Measurements from ENCODE around the gene NPAS3. TPM values are rescaled to one million over a fixed set of nuclear protein-coding genes. Genes with fewer than 3 reads are reported as not detected.

NPAS3 gene
- total RNA-seq, 4 donors from 2014 or later: 0.13 to 1.1 (median 0.47) TPM; not detected in 1

GRCh38 chr14:33705490-33705889 is 766.8 kb downstream of the NPAS3 start:
- no peak for TF ChIP-seq POLR2A (IDR thresholded peaks at IDR 0.05)
- TF ChIP-seq, protein P1, sequence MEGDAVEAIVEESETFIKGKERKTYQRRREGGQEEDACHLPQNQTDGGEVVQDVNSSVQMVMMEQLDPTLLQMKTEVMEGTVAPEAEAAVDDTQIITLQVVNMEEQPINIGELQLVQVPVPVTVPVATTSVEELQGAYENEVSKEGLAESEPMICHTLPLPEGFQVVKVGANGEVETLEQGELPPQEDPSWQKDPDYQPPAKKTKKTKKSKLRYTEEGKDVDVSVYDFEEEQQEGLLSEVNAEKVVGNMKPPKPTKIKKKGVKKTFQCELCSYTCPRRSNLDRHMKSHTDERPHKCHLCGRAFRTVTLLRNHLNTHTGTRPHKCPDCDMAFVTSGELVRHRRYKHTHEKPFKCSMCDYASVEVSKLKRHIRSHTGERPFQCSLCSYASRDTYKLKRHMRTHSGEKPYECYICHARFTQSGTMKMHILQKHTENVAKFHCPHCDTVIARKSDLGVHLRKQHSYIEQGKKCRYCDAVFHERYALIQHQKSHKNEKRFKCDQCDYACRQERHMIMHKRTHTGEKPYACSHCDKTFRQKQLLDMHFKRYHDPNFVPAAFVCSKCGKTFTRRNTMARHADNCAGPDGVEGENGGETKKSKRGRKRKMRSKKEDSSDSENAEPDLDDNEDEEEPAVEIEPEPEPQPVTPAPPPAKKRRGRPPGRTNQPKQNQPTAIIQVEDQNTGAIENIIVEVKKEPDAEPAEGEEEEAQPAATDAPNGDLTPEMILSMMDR (IDR thresholded peaks at IDR 0.05): no peak
- DNase-seq: no peak
- Histone ChIP-seq H3K4me3 (no peak overlapping the region), H3K9me3 (no peaks in the 10 kb centered on the region), H3K27ac (no peak overlapping the region), H3K36me3 (no peaks in the 10 kb centered on the region), H3K27me3 (no peaks in the 10 kb centered on the region), H3K4me1 (no peaks in the 10 kb centered on the region)
- WGBS, 2 donors: 83 to 87% methylated on average over 7 of the region's 7 CpGs
- intact Hi-C loops (cut with DNase I): no loop called here

DNA sequence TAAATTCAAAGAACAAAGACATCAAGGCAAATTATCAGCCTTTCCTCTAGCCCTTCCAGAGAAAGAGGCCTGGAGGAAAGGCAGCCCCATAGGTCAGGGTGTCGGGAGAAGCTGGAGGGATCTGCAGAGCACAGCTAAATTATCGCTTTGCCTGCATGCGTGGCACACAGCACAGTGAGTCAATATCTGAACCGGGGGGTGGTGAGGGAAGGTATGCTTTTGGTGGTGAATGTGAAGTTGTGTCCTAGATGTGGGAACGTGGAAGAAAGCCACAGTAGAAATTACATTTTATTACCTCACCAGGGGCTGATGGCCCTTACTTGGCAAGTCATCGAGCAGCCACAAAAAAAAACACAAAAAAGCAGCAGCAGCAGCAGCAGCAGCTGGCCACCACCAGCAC is 769.0 kb downstream of the NPAS3 start:
- 91 to 95% methylated on average over 6 of the region's 6 CpGs for WGBS, 2 donors
- H3K36me3 ChIP-seq: no peaks in the 10 kb centered on the region
- H3K27me3 ChIP-seq: no peaks in the 10 kb centered on the region
- intact Hi-C loops (cut with DNase I): no loop called here
- no peak overlapping the region for H3K4me3 ChIP-seq
- no peak for TF ChIP-seq POLR2A (IDR thresholded peaks at IDR 0.05)
- TF ChIP-seq, protein P1 (IDR thresholded peaks at IDR 0.05): no peak
- no peak for DNase-seq
- no peaks in the 10 kb centered on the region for H3K9me3 ChIP-seq
- no peak overlapping the region for H3K27ac ChIP-seq
- no peaks in the 10 kb centered on the region for H3K4me1 ChIP-seq

GRCh38 chr14:33709283-33709682 is 770.6 kb downstream of the NPAS3 start:
- no peak for DNase-seq
- Histone ChIP-seq H3K36me3 (no peaks in the 10 kb centered on the region), H3K4me3 (no peak overlapping the region), H3K9me3 (no peaks in the 10 kb centered on the region), H3K27ac (no peak overlapping the region), H3K4me1 (no peaks in the 10 kb centered on the region), H3K27me3 (no peaks in the 10 kb centered on the region)
- 72 to 75% methylated on average over 4 of the region's 4 CpGs for WGBS, 2 donors
- intact Hi-C loops (cut with DNase I): no loop called here
- TF ChIP-seq POLR2A (IDR thresholded peaks at IDR 0.05): no peak
- TF ChIP-seq, protein P1 (IDR thresholded peaks at IDR 0.05): no peak

DNA sequence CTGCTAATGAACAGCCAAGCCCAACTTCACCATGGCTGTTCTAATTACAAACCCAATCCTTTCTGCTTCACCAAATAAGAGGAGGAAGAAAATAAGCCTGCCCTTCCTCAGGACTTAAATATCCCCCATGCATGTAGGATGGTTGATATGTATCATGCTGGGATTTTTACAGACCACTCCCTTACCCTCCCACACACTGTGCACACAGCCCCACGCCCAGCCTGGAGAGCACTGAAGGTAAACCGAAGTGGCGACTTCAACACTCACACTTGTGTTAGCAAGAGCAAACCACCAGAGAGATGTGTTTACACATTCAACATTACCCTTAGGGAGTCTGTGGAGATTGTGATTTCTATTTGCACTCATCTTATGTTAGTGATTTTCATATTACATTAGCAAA is 771.0 kb downstream of the NPAS3 start:
- WGBS, 2 donors: 86 to 89% methylated on average over 3 of the region's 3 CpGs
- Histone ChIP-seq H3K4me3 (no peak overlapping the region), H3K27me3 (no peaks in the 10 kb centered on the region), H3K9me3 (no peaks in the 10 kb centered on the region), H3K4me1 (no peaks in the 10 kb centered on the region), H3K27ac (no peak overlapping the region), H3K36me3 (no peaks in the 10 kb centered on the region)
- TF ChIP-seq POLR2A (IDR thresholded peaks at IDR 0.05): no peak
- TF ChIP-seq, protein P1 (IDR thresholded peaks at IDR 0.05): no peak
- intact Hi-C loops (cut with DNase I): no loop called here
- no peak for DNase-seq

DNA sequence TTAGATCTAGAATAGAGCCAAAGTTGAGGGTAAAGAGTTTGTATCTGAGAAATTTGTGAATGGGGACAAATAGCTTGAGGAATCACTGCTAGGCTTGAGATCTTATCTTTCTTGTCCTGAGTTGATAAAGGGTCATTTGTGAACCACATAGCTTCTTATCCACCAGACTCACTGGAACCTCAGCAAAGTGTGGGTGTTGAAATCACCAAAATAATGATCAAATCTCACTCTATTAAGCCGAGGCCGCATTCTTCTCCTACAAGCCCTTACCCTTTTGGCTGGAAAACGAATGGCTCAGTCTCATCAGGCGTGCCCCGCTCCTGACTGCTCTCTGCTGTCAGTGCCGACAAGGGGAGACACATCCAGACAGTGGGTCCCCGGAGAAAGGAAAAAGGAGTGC is 771.6 kb downstream of the NPAS3 start:
- Histone ChIP-seq H3K4me3 (no peak overlapping the region), H3K9me3 (no peaks in the 10 kb centered on the region), H3K36me3 (no peaks in the 10 kb centered on the region), H3K27ac (no peak overlapping the region), H3K4me1 (peaks cover 0 to 4% (median 0%) of the 10 kb centered on the region in 3 donors), H3K27me3 (no peaks in the 10 kb centered on the region)
- intact Hi-C loops (cut with DNase I): no loop called here
- DNase-seq: no peak
- no peak for TF ChIP-seq POLR2A (IDR thresholded peaks at IDR 0.05)
- TF ChIP-seq, protein P1 (IDR thresholded peaks at IDR 0.05): no peak
- 75 to 90% methylated on average over 6 to 7 of the region's 7 CpGs for WGBS, 2 donors
